ENCODE results near the gene PLEKHO2.
A peak's percentile ranks its signal among the peaks of the same experiment; 100 is the strongest.
"Not testable (repeated sequence)": the region's sequence is repeated elsewhere in the genome, so short reads cannot be mapped to it uniquely, and the experiment has no call there.

PLEKHO2 gene, protein sequence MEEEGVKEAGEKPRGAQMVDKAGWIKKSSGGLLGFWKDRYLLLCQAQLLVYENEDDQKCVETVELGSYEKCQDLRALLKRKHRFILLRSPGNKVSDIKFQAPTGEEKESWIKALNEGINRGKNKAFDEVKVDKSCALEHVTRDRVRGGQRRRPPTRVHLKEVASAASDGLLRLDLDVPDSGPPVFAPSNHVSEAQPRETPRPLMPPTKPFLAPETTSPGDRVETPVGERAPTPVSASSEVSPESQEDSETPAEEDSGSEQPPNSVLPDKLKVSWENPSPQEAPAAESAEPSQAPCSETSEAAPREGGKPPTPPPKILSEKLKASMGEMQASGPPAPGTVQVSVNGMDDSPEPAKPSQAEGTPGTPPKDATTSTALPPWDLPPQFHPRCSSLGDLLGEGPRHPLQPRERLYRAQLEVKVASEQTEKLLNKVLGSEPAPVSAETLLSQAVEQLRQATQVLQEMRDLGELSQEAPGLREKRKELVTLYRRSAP

DNA sequence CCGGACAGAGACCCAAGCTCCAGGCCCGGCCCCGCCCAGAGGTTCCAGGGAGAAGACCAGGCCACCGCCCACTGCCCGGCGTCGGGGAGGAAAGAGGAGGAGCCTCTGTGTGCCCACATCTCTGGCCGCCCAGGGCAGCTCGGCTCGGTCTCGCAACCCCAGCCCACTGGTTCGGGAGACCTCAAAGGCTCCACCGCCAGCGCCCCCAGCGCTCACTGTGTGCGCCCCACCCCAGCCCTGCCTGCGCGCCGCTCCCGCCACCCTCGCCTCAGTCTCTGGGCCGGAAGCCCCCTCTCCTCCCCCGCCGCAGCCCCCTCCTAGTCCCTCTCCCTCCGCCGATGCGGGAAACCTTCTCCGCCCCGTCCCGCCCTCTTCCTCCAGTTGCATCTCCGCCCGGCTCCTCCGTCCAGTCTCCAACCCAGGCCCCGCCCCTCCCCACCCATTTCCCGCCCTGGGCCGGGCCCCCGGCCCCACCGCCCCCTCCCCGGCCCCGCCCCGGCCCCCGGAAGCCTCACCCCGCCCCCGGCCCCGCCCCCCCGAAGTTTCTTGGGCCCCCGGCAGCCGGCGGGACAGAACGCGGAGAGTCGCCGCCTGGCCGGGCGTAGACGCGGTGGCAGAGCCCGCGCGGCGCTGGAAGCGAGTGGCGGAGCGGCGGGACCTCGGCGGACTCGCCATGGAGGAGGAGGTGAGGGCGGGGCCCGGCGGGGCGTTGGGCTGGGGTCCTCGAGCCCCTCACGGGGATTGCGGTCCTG, at the start of gene PLEKHO2:
PLEKHO2 (plus strand) TSS at position 572 of the 752 bp plus-strand sequence; CDS start at position 674, 102 bp downstream.
- TF ChIP-seq RARB (CRISPR knock-in tag; IDR thresholded peaks at IDR 0.05) (no peak), ZFP3 (CRISPR knock-in tag; IDR thresholded peaks at IDR 0.05) (no peak), GLIS3 (CRISPR knock-in tag; IDR thresholded peaks at IDR 0.05) (no peak), ISL1 (CRISPR knock-in tag; IDR thresholded peaks at IDR 0.05) (no peak), ZC3H10 (CRISPR knock-in tag; IDR thresholded peaks at IDR 0.05) (no peak), ESRRG (CRISPR knock-in tag; IDR thresholded peaks at IDR 0.05) (no peak)
- TF ChIP-seq, protein P1, sequence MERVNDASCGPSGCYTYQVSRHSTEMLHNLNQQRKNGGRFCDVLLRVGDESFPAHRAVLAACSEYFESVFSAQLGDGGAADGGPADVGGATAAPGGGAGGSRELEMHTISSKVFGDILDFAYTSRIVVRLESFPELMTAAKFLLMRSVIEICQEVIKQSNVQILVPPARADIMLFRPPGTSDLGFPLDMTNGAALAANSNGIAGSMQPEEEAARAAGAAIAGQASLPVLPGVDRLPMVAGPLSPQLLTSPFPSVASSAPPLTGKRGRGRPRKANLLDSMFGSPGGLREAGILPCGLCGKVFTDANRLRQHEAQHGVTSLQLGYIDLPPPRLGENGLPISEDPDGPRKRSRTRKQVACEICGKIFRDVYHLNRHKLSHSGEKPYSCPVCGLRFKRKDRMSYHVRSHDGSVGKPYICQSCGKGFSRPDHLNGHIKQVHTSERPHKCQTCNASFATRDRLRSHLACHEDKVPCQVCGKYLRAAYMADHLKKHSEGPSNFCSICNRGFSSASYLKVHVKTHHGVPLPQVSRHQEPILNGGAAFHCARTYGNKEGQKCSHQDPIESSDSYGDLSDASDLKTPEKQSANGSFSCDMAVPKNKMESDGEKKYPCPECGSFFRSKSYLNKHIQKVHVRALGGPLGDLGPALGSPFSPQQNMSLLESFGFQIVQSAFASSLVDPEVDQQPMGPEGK (CRISPR knock-in tag; IDR thresholded peaks at IDR 0.05; ENCODE audit: borderline replicate concordance): peak; percentile 60; the same call in 1 of the 2 replicates
- ATAC-seq: peak; percentile 95

DNA sequence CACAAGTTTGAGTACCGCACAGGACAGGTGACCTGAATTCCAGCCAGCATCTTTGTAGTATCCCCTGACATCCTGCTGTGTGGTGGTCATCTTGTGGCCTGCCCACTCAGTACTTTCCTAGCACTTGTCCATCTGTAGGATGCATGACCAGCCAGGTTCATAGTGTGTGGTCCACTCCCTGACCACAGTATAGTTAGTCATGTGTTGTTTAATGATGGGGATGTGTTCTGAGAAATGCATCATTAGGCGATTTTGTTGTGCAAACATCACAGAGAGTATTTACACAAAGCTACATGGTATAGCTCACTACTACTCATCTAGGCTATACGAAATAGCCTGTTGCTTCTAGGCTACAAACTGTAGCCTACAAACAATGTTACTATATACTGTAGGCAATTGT, 49.4 kb upstream of the PLEKHO2 start:
- TF ChIP-seq, protein P2, sequence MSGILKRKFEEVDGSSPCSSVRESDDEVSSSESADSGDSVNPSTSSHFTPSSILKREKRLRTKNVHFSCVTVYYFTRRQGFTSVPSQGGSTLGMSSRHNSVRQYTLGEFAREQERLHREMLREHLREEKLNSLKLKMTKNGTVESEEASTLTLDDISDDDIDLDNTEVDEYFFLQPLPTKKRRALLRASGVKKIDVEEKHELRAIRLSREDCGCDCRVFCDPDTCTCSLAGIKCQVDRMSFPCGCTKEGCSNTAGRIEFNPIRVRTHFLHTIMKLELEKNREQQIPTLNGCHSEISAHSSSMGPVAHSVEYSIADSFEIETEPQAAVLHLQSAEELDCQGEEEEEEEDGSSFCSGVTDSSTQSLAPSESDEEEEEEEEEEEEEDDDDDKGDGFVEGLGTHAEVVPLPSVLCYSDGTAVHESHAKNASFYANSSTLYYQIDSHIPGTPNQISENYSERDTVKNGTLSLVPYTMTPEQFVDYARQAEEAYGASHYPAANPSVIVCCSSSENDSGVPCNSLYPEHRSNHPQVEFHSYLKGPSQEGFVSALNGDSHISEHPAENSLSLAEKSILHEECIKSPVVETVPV (CRISPR knock-in tag; IDR thresholded peaks at IDR 0.05): no peak
- TF ChIP-seq SNAI2 (CRISPR knock-in tag; IDR thresholded peaks at IDR 0.05): no peak
- no peak for TF ChIP-seq ZNF70 (CRISPR knock-in tag; IDR thresholded peaks at IDR 0.05)
- TF ChIP-seq TCF4 (CRISPR knock-in tag; IDR thresholded peaks at IDR 0.05; ENCODE audit: borderline replicate concordance): no peak
- TF ChIP-seq ZFP30 (CRISPR knock-in tag; IDR thresholded peaks at IDR 0.05): no peak
- no peak for TF ChIP-seq PPARA (CRISPR knock-in tag; IDR thresholded peaks at IDR 0.05; ENCODE audit: borderline replicate concordance)
- ATAC-seq: no peak

DNA sequence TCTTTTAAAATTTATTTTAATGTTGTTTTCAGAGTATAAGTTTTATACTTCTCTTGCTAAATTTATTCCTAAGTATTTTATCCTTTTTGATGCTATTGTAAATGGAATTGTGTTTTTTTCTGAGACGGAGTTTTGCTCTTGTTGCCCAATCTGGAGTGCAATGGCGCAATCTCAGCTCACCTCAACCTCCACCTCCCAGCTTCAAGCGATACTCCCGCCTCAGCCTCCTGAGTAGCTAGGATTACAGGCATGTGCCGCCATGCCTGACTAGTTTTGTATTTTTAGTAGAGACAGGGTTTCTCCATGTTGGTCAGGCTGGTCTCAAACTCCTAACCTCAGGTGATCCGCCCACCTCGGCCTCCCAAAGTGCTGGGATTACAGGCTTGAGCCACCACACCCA, 46.4 kb upstream of the PLEKHO2 start:
- not testable (repeated sequence) for ATAC-seq

DNA sequence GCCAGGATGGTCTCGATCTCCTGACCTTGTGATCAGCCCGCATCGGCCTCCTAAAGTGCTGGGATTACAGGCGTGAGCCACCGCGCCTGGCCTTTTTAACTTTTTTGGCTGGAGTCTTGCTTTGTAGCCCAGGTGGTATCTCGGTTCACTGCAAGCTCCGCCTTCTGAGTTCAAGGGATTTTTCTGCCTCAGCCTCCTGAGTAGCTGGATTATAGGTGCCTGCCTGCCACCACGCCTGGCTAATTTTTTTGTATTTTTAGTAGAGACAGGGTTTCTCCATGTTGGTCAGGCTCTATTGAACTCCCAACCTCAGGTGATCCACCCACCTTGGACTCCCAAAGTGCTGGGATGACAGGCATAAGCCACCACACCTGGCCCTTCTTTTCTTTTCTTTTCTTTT, 45.8 kb upstream of the PLEKHO2 start:
- ATAC-seq: not testable (repeated sequence)

DNA sequence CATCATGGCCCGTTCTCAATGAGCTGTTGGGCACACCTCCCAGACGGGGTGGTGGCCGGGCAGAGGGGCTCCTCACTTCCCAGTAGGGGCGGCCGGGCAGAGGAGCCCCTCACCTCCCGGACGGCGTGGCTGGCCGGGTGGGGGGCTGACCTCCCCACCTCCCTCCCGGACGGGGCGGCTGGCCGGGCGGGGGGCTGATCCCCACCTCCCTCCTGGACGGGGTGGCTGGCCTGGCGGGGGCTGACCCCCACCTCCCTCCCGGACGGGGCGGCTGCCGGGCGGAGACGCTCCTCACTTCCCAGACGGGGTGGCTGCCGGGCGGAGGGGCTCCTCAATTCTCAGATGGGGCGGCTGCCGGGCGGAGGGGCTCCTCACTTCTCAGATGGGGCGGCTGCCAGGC, 42.8 kb upstream of the PLEKHO2 start:
- ATAC-seq: not testable (repeated sequence)

DNA sequence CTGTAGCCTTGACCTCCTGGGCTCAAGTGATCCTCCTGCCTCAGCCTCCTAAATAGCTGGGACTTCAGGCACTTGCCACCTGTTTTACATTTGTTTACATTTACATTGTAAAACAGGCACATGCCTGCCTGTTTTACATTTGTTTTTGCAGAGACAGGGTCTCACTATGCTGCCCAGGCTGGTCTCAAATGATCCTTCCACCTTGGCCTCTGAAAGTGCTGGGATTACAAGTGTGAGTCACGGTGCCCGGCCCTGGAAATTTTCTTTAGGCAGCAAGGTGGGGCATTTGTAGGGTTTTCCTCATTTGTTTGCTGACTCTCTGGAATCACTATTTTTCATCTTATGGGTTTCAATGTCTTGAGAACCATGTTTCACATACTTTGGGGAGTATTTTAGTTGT, 41.2 kb upstream of the PLEKHO2 start:
- ATAC-seq: no peak
- no peak for TF ChIP-seq ARNTL (CRISPR knock-in tag; IDR thresholded peaks at IDR 0.05; ENCODE audit: borderline replicate concordance, low read depth)
- TF ChIP-seq BACH2 (CRISPR knock-in tag; IDR thresholded peaks at IDR 0.05; ENCODE audit: borderline replicate concordance): no peak
- TF ChIP-seq PPARA (CRISPR knock-in tag; IDR thresholded peaks at IDR 0.05; ENCODE audit: borderline replicate concordance): no peak
- no peak for TF ChIP-seq OSR1 (CRISPR knock-in tag; IDR thresholded peaks at IDR 0.05)
- TF ChIP-seq, protein P3, sequence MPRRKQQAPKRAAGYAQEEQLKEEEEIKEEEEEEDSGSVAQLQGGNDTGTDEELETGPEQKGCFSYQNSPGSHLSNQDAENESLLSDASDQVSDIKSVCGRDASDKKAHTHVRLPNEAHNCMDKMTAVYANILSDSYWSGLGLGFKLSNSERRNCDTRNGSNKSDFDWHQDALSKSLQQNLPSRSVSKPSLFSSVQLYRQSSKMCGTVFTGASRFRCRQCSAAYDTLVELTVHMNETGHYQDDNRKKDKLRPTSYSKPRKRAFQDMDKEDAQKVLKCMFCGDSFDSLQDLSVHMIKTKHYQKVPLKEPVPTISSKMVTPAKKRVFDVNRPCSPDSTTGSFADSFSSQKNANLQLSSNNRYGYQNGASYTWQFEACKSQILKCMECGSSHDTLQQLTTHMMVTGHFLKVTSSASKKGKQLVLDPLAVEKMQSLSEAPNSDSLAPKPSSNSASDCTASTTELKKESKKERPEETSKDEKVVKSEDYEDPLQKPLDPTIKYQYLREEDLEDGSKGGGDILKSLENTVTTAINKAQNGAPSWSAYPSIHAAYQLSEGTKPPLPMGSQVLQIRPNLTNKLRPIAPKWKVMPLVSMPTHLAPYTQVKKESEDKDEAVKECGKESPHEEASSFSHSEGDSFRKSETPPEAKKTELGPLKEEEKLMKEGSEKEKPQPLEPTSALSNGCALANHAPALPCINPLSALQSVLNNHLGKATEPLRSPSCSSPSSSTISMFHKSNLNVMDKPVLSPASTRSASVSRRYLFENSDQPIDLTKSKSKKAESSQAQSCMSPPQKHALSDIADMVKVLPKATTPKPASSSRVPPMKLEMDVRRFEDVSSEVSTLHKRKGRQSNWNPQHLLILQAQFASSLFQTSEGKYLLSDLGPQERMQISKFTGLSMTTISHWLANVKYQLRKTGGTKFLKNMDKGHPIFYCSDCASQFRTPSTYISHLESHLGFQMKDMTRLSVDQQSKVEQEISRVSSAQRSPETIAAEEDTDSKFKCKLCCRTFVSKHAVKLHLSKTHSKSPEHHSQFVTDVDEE (CRISPR knock-in tag; IDR thresholded peaks at IDR 0.05): no peak
- TF ChIP-seq TCF4 (CRISPR knock-in tag; IDR thresholded peaks at IDR 0.05; ENCODE audit: borderline replicate concordance): no peak
- no peak for TF ChIP-seq GLIS3 (CRISPR knock-in tag; IDR thresholded peaks at IDR 0.05)
- TF ChIP-seq ZNF565 (CRISPR knock-in tag; conservative IDR thresholded peaks at IDR 0.05; ENCODE audit: low read depth): no peak
- no peak for TF ChIP-seq CSDC2 (CRISPR knock-in tag; IDR thresholded peaks at IDR 0.05)
- no peak for TF ChIP-seq ESRRG (CRISPR knock-in tag; IDR thresholded peaks at IDR 0.05)
- no peak for TF ChIP-seq ZFP3 (CRISPR knock-in tag; IDR thresholded peaks at IDR 0.05)
- no peak for TF ChIP-seq SNAI2 (CRISPR knock-in tag; IDR thresholded peaks at IDR 0.05)
- TF ChIP-seq, protein P1 (CRISPR knock-in tag; IDR thresholded peaks at IDR 0.05; ENCODE audit: borderline replicate concordance): no peak
- TF ChIP-seq, protein P4, sequence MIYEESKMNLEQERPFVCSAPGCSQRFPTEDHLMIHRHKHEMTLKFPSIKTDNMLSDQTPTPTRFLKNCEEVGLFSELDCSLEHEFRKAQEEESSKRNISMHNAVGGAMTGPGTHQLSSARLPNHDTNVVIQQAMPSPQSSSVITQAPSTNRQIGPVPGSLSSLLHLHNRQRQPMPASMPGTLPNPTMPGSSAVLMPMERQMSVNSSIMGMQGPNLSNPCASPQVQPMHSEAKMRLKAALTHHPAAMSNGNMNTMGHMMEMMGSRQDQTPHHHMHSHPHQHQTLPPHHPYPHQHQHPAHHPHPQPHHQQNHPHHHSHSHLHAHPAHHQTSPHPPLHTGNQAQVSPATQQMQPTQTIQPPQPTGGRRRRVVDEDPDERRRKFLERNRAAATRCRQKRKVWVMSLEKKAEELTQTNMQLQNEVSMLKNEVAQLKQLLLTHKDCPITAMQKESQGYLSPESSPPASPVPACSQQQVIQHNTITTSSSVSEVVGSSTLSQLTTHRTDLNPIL (CRISPR knock-in tag; IDR thresholded peaks at IDR 0.05; ENCODE audit: low read depth): no peak
- no peak for TF ChIP-seq ISL1 (CRISPR knock-in tag; IDR thresholded peaks at IDR 0.05)
- no peak for TF ChIP-seq ZNF8 (CRISPR knock-in tag; IDR thresholded peaks at IDR 0.05)
